ENCODE results near the gene PLCL2.

- TF ChIP-seq CTCF (IDR thresholded peaks at IDR 0.05; ENCODE audit: low read length) (no peak), EZH2 (optimal IDR thresholded peaks at IDR 0.05; ENCODE audit: low read depth, low read length) (no peak)
These were observed 114.4 kb downstream of the PLCL2 start for GRCh38 chr3:16999161-16999560.
